ENCODE measurements around the gene C6orf47. TPM values are rescaled to one million over a fixed set of nuclear protein-coding genes. Genes with fewer than 3 reads are reported as not detected.

C6orf47 gene
- total RNA-seq, 1 donor from 2014 or later: 20.8 TPM

DNA sequence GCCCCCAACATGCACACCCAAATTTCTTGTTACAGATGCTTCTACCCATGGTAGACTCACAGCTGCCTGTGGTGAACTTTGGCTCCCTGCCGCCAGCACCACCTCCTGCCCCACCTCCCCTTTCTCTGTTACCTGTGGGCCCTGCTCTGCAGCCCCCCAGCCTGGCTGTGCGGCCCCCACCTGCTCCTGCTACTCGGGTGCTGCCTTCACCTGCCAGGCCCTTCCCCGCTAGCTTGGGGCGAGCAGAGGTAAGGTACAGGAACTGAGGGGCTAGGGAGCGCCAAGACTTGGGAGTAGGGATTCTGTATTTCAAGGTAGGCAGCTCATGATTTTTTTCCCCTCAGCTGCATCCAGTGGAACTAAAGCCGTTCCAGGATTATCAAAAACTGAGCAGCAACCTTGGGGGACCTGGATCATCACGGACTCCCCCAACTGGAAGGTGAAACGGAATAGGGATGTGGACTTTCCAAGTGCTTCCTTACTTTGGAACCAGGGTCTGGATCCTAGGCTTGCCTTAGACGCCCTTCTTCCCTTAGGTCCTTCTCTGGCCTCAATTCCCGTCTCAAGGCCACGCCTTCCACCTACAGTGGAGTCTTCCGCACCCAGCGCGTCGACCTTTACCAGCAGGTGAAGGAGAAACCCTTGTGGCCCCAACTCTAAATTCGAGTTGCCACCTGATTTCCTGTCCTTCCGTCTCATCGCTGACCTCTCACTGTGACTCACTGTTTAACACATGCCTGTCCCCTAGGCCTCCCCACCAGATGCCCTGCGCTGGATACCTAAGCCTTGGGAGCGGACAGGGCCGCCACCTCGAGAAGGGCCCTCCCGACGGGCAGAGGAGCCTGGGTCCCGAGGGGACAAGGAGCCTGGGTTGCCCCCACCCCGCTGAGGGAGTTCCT is 23.6 kb downstream of the C6orf47 start:
- DNase-seq: no peak

DNA sequence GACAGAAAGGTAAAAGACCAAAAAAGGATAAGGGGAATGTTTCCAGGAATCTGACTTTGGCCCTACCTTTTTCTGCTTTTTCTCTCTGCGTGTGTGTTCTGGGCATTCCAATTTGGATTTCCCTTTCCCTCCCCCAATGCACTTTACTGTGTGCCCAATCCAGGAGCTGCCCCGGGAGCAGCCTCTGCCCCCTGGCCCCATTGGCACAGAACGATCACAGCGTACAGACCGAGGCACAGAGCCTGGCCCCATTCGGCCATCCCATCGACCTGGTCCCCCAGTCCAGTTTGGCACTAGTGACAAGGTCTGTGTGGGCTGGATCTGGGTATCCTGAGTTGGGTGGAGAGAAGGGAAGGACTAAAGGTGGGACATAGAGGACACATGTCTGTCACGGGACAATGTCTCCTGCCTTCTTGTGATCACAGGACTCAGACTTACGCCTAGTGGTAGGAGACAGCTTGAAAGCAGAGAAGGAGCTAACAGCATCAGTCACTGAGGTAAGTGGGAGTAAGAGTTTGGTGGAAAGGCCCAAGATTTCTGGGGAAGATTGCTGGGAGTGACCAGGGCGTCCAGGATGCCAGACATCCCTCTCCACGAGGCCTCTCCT is 25.5 kb downstream of the C6orf47 start:
- DNase-seq: no peak

DNA sequence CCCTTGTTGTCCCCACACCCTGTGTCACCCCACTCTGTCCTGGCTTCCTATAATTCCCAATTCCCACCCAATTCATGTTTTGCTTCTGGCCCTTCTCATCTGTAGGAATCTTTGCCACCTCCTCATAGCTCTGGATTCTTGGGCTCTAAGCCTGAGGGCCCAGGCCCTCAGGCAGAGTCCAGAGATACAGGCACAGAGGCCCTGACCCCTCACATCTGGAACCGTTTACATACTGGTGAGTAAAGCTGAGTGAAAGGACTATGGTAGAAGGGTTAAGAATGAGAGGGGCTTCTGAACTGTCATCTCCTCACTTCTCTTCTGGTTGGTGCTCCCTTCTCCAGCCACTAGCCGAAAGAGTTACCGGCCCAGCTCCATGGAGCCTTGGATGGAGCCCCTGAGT is 26.4 kb downstream of the C6orf47 start:
- DNase-seq: no peak

DNA sequence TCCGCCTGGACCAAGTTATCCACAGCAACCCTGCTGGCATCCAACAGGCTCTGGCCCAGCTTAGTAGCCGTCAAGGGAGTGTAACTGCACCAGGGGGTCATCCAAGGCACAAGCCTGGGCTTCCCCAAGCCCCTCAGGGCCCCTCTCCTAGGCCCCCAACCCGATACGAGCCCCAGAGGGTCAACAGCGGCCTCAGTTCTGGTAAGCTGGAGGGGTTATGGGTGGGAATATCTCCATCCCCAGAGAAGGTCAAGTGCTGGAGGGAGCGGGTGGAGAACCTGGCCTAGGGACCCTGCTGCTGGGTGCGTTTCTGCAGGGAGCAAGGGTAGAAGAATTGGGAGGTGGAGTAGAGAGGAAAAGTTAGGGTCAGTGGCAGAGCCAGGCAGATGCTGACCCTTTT is 27.1 kb downstream of the C6orf47 start:
- DNase-seq: no peak

DNA sequence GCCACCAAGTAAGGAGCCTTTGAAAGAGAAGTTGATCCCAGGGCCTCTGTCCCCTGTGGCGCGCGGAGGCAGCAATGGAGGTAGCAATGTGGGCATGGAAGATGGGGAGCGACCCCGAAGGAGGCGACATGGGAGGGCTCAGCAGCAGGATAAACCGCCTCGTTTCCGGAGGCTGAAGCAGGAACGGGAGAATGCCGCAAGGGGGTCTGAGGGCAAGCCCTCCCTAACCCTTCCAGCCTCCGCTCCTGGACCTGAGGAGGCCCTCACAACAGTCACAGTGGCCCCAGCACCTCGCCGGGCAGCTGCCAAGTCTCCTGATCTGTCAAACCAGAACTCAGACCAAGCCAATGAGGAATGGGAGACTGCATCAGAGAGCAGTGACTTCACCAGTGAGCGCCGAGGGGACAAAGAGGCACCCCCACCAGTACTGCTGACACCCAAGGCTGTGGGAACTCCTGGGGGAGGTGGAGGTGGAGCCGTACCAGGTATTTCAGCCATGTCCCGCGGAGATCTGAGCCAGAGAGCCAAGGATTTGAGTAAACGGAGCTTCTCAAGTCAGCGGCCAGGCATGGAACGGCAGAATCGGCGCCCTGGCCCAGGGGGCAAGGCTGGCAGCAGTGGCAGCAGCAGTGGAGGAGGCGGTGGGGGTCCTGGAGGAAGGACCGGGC is 28.2 kb downstream of the C6orf47 start:
- DNase-seq: no peak

DNA sequence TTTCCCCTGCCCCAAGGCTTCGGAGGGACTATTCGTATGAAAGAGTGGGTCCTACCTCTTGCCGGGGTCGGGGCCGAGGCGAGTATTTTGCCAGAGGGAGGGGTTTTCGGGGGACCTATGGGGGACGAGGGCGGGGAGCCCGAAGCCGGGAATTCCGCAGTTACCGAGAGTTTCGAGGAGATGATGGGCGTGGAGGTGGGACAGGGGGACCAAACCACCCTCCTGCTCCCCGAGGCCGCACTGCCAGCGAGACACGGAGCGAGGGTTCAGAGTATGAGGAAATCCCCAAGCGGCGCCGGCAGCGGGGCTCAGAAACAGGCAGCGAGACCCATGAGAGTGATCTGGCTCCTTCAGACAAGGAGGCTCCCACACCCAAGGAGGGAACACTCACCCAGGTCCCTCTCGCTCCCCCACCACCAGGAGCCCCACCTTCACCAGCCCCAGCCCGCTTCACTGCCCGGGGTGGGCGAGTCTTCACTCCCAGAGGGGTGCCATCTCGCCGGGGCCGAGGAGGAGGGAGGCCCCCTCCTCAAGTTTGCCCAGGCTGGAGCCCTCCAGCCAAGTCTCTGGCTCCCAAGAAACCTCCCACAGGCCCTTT is 28.8 kb downstream of the C6orf47 start:
- no peak for DNase-seq

DNA sequence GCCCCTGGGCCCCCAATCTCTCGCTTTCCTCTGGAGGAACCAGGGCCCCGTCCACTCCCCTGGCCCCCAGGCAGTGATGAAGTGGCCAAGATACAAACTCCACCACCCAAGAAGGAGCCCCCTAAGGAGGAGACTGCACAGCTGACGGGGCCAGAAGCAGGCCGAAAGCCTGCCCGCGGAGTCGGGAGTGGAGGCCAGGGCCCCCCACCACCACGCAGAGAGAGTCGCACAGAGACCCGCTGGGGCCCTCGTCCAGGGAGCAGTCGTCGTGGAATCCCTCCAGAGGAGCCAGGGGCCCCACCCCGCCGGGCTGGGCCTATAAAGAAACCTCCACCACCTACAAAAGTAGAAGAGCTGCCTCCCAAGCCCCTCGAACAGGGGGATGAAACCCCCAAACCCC is 29.4 kb downstream of the C6orf47 start:
- no peak for DNase-seq

DNA sequence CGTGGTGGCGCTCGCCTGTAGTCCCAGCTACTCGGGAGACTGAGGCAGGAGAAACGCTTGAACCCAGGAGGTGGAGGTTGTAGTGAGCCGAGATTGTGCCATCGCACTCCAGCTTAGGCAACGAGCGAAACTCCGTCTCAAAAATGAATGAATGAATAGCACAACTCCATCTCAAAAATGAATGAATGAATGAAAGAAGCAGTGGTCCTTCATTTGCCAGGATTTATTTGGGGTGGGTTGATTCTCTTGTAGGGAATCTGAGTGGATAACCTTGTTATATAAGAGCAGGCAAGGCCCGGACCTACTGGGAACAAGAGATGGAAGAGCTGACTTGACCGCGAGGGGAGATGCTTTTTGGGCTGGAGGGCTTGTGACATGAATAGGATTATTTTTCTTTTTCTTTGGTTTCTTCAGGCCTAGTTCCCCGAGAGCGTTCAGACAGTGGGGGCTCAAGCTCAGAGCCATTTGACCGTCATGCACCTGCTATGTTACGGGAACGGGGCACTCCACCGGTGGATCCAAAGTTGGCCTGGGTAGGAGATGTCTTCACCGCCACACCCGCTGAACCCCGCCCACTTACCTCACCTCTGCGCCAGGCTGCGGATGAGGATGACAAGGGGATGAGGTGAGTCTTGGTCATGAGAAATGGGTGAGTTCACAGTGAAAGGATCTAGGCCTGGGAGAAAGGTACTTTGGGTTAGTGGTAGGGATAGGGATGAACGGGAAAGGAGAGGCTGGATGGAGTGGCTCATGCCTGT is 30.2 kb downstream of the C6orf47 start:
- no peak for DNase-seq

DNA sequence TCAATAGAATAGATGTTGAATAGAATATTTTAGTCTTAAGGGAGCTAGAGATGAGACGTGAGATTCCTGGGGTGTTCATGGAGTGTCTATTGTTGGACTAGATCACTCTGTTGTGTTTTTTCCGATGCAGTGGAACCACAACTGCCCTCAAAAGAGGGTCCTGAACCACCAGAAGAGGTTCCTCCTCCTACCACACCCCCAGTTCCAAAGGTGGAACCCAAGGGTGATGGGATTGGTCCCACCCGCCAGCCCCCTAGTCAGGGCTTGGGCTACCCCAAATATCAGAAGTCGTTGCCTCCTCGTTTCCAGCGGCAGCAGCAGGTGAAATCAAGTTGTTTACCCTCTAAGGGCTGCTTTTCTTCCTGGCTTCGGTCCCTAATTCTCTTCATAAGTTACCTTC is 31.6 kb downstream of the C6orf47 start:
- DNase-seq: no peak

DNA sequence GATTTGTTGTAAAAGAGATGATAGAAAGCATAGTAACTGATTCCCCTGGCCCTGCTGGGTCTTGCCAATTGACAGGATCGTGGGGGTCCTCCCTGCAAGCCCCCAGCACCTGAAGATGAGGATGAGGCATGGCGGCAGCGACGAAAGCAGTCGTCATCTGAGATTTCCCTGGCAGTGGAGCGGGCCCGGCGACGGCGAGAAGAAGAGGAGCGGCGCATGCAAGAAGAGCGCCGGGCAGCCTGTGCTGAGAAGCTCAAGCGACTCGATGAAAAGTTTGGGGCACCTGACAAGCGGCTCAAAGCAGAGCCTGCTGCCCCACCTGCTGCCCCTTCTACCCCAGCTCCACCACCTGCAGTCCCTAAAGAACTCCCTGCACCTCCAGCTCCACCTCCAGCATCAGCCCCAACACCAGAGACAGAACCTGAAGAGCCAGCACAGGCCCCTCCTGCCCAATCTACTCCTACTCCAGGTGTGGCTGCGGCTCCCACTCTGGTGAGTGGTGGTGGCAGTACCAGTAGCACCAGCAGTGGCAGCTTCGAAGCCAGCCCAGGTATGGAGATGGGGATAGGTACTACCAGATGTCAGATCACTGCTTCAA is 32.8 kb downstream of the C6orf47 start:
- no peak for DNase-seq

DNA sequence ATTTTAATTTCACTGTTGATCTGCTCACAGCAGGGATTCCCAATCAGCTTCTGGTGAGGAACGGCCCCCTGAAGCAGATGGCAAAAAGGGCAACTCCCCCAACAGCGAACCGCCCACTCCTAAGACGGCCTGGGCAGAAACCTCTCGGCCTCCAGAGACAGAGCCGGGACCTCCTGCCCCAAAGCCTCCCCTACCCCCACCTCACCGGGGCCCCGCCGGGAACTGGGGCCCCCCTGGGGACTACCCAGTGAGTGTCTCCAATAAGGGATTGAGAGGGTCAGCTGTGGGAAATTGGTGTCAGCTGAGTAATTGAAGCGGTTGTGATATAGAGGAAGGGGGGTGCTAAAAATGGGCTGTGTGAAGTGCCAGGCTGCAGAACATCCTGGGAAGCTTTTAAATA is 33.6 kb downstream of the C6orf47 start:
- no peak for DNase-seq

DNA sequence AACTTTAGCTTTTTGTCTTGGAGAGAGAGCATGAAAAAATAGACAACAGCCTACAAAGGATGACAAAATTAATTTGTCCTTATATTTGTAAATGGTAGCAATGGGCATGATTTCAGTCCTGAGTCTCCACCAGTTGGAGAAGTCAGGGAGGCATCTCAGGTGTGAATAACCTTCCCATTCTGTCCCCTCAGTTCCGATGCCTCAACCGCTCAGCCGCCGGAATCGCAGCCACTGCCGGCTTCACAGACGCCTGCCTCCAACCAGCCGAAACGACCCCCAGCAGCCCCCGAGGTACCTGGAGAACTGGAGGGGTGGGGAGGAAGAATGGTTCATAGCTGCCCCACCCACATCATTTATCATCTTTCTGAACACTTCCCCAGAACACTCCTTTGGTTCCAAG is 36.5 kb downstream of the C6orf47 start:
- DNase-seq: no peak

DNA sequence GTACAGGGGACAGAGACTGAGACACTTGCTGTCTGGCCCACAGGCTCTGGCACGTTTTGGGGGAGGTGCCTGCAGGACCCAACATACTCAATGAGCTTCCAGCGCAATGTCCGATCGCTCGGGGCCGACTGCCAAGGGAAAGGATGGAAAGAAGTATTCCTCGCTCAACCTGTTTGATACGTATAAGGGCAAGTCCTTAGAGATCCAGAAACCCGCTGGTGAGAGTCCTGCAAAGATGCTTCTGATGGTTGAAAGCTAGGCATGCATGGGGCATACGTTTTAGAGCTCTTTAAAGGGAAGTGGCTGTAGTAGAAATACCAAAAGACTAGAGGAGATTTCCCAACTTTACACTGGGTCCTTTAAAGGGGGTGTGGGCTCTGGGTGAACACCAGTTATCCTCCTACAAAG is 37.9 kb downstream of the C6orf47 start:
- no peak for DNase-seq

DNA sequence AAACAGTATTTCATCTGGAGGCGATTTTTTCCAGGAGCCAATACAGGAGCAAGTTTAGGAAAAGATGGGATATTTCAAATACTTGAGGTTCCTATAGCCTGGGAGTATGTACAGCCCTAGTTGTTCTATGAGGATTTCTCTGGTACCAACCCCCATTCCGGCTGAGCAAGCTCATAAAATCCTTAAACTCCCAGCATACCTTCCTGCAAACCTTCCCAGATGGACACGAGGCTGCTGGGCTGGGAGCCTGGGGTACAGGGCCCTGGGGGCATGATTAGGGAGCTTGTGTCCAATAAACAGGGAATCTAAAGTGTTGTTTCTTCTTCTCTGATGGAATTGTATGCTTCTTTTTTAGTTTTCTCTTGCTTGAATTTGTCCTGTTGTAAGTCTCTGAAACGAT is 38.6 kb downstream of the C6orf47 start:
- no peak for DNase-seq

DNA sequence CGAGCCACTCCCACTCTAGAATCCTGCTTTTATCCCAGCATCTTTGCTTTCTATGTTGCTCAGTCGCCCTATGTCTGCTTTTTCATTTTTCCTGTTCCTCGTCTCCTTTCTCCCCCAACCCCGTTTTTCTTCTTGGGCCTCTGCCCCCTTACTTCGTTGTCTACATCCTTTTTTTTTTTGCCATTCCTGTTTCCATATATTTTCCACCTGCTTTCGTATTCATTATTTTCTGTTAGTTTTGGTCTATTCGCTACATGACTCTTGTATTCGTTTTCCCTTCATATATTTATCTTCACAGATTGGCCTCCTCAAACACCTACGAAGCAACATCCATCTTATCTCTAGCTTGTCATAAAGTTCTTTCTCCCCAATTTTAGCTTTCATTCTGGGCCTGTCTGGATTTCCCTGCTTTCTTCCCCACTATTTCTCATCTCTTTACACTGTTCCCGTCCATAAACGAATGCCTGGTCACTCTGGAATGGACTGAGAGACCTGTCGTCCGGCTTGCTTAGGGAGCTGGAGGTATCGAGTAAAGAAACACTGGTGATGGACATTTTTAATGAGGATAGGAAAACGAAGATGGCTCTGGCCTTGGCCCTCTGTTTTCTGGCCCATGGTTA is 39.1 kb downstream of the C6orf47 start:
- DNase-seq: peak; percentile 21

DNA sequence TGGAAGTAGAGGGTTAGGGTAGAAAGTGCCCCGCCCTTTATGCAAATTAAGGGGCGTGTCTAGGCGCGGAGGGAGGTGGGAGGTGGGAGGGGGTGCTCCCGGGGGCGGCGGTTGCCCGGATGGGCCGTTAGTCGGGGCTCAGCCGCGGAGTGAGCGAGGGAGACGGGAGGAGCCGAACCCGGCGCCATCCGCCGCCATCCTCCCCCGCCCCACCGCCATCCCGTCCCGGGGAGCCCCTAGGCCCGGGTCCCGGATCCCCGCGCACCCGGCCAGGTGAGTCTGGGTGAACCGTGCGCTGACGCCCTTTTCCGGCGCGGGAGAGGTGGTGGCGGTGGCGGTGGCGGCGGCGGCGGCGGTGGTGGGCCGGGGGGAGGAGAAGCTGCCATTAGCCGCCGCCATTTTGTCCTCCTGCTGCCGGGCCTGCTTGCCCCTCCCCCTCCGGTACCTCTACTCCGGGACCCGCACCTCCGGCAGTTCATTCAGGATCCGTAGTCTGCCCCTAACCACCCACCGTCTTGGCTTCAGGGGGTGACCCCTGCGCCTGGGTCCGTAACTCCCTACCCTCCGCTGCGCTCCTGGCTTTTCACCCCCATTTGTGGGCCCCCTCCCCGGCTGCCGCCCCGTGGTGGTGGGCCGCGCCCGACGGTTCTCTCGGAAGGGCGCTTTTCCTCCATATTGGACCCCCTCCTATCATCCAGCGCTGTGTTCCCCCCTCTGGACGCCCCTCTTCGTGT is 39.8 kb downstream of the C6orf47 start, which contains the start of gene PRRC2A:
PRRC2A (plus strand) TSS at position 130 of the 734 bp plus-strand sequence. CDS start 2,075 bp downstream, outside the sequence.
- peak; percentile 90 for DNase-seq

DNA sequence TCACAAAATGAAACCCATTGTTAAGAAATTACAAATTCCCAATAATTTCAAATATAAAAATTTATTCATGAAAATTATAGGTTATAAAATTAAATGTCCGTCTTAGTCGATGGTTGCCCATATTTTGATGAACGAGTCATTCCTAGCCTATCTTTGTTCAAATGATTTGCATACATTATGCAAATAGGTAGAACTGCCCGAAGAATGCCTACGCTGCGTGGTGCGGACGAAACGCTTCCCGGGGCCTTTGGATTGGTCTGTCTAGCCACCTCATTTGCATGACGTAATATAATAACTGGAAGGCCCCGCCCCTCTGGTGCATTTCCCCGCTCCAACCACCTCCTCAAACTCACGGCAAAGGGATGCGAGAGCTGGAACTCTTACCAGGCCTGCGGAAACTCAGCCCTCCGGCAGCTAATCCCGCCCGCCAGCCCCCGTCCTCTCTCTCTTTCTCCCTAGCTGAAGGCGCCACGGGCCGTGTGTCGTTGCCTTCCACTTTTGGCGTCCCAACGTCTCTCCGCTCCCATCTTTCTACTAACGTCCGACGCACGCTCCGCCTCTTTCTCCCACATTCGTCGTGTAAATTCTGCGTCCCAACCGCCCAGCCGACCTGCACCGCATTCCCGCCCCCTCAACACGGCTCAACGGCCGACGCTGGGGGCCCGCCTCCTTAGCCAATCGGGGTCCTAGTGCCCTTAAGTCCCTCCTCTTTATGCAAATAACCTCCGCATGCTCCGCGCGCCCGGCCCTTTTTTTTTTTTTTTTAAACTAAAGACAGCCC is 40.6 kb downstream of the C6orf47 start:
- DNase-seq: peak; percentile 100

DNA sequence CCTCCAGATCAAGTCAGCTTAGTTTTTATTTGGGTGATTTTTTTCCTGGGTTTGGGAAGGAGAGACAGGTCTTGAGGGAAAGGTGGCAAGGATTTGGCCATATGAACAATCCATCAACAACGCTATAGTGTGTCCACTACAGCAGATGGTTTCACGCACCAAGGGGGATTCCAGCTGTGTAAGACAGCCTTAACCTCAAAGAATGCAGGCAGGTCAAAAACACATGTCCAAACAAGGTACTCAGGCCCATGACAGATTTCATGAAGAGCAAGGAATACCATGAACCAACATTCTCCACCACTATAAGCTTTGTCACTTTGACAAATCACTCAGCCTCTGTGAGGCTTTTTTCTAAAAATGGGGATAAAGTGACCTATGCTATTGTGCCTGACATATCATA is 43.6 kb downstream of the C6orf47 start:
- DNase-seq: no peak

DNA sequence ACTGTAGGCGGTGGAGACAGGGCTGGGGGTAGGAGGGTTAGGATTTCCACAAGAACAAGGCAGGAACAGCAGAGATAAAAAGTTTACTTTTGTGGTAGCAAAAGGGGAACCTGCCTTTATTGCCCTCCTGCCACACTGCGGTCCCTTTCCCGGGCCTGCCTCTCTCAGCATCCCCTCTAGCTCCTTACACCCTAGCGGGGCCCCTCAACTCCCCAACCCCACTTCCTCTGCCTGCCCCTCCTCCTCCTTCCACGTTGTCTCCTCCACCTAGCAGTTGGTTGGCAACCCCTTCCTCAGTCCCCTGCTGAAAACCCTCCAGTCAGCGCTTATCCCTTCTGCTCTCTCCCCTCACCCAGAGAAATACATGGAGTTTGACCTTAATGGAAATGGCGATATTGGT is 44.8 kb downstream of the C6orf47 start:
- DNase-seq: no peak
